Gastrocnemius medialis (tissue), 4 donors: ENCODE measurements around the gene OR2G2.

ENCODE experiments used
- POLR2A ChIP-seq, 2 donors: fragments of 450-650 bp; IDR thresholded peaks; one replicate each; pipeline ENCODE4 v1.6.1; 2017; ENCODE audit warnings: antibody characterized with exemption in 2 of 2, mild to moderate bottlenecking in 2 of 2, moderate library complexity in 2 of 2
- TF ChIP-seq, protein P1 (sequence below), 5 experiments: fragments of 450-650 bp in 3 of 5; fragments of 200-600 bp in 2 of 5; sonication (generic) in 2 of 5; IDR thresholded peaks in 4 of 5; conservative IDR thresholded peaks in 1 of 5; 1 replicate in 4 of 5; 2 replicates in 1 of 5; pipeline ENCODE4 v1.5.1; 2016 to 2019; ENCODE audit warnings: antibody characterized with exemption in 5 of 5, mild to moderate bottlenecking in 3 of 5, moderate library complexity in 3 of 5

DNA sequence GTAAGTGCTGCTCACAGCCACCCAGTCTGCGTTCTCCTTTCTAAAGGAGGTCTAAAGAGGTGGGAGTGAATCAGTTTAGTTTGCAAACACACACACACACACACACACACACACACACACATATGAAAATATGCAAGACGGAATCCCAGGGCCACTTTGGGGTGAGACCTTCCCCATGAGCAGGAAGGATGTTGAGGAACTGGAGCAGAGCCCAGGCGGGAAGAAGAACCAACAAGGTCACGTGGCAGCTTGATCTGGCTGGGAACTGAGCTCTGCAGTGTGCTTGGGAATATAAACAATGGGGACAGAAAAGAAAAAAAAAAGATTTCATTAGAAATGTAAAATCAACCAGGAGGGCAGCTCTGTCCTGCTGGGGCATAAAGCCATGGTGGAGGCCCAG, 49.9 kb downstream of the OR2G2 start:
- TF ChIP-seq, protein P1, sequence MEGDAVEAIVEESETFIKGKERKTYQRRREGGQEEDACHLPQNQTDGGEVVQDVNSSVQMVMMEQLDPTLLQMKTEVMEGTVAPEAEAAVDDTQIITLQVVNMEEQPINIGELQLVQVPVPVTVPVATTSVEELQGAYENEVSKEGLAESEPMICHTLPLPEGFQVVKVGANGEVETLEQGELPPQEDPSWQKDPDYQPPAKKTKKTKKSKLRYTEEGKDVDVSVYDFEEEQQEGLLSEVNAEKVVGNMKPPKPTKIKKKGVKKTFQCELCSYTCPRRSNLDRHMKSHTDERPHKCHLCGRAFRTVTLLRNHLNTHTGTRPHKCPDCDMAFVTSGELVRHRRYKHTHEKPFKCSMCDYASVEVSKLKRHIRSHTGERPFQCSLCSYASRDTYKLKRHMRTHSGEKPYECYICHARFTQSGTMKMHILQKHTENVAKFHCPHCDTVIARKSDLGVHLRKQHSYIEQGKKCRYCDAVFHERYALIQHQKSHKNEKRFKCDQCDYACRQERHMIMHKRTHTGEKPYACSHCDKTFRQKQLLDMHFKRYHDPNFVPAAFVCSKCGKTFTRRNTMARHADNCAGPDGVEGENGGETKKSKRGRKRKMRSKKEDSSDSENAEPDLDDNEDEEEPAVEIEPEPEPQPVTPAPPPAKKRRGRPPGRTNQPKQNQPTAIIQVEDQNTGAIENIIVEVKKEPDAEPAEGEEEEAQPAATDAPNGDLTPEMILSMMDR (IDR thresholded peaks at IDR 0.05 in 4 of 5, conservative IDR thresholded peaks at IDR 0.05 in 1 of 5) = no peak
- TF ChIP-seq POLR2A (IDR thresholded peaks at IDR 0.05) = no peak
